GM12891 (cell line): ENCODE results near the gene SEMA4D.
A peak's percentile ranks its signal among the peaks of the same experiment; 100 is the strongest.

ENCODE experiments used
- DNase-seq: peaks from one replicate; pipeline ENCODE4 v3.0.0; 2011; ENCODE audit warnings: low spot score; ENCODE audit not compliant: insufficient read length
- FAIRE-seq: peaks from 2 replicates; lab custom pipeline; 2011; peaks lifted over from hg19 to GRCh38; lab: Jason Lieb, UNC
- PAX5 ChIP-seq: IDR thresholded peaks from 2 replicates; pipeline ENCODE4 v1.6.1; 2011; ENCODE audit warnings: low read length, moderate library complexity, mild to moderate bottlenecking; ENCODE audit not compliant: insufficient read depth, severe bottlenecking
- POLR2A ChIP-seq: IDR thresholded peaks from 2 replicates; pipeline ENCODE4 v1.6.1; 2011; ENCODE audit warnings: low read depth, low read length, control low read depth
- POLR2AphosphoS5 ChIP-seq: IDR thresholded peaks from 2 replicates; pipeline ENCODE4 v1.6.1; 2011; ENCODE audit warnings: low read depth, low read length, control low read depth
- POU2F2 ChIP-seq: IDR thresholded peaks from 2 replicates; pipeline ENCODE4 v1.6.1; 2011; ENCODE audit warnings: low read depth, mild to moderate bottlenecking, control low read depth, low read length, moderate library complexity
- SPI1 ChIP-seq: IDR thresholded peaks from 2 replicates; pipeline ENCODE4 v1.6.1; 2011; ENCODE audit warnings: low read depth, low read length, control low read depth
- TAF1 ChIP-seq: IDR thresholded peaks from 2 replicates; pipeline ENCODE4 v1.6.1; 2011; ENCODE audit warnings: low read depth, low read length, control low read depth

SEMA4D gene

DNA sequence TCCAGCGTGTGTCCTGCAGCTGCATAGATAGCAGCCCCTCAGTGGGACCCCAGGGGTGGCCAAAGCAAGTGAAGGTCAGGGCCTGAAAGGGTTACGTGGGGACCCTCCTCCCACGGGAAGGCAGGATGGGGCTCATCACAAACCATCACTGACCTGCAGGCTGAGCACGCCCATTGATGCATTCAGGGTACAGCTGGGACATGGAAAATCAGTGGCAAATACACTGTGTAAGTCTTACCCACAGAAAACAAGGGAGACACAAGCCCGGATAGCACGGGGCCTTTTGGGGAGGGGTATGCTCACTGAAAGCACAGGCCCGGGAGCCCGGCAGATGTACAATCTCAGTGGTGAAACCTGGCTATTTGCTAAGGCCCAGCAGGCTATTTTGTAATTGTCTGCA lies 49.1 kb downstream of the SEMA4D start:
- FAIRE-seq, result peak; percentile 55
- TF ChIP-seq TAF1 (no peak), POLR2AphosphoS5 (no peak), POLR2A (no peak), POU2F2 (no peak), SPI1 (no peak), PAX5 (no peak)
- DNase-seq, result no peak

DNA sequence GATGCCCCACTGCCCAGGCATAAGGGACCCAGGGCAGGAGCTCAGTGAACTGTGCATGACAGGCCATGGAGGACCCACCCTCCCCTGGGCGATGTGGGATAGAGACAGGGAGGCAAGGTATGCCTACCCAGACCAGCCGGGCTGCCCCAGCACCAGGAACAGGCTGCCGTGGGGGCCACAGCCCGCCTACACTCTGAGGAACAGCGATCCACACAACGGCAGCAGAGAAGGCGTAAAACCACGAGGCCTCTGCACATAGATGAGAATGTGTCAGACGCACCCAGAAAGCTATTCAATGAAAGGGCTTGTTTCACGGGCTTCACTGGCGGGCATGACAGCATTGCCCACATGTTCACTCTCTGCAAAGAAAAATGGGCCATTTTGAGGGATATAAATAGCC lies 49.5 kb downstream of the SEMA4D start:
- no peak for DNase-seq
- FAIRE-seq, result peak; percentile 66
- TF ChIP-seq TAF1 (no peak), POU2F2 (no peak), POLR2AphosphoS5 (no peak), PAX5 (no peak), POLR2A (no peak), SPI1 (no peak)

DNA sequence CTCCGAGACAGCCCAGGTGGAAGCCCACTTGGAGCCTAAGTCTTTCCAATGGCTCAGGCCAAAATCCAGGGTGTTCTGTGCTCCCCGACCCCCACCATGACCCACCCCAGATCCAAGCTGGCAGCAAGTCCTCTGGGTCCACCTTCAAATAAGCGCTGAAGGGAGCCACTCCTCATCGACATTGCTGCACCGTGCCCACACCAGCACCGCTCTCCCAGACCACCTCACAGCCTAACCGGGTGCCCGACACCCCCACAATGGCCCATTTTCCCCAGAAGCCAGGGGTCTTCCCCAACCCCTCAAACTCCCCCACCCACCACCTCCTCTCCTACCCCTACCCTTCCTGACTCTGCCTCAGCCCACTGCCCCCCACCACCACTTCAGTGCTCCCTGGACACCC lies 50.5 kb downstream of the SEMA4D start:
- no peak for TF ChIP-seq POU2F2
- TF ChIP-seq PAX5, result no peak
- TF ChIP-seq TAF1, result no peak
- TF ChIP-seq POLR2AphosphoS5, result no peak
- TF ChIP-seq SPI1, result no peak
- TF ChIP-seq POLR2A, result no peak
- no peak for FAIRE-seq
- DNase-seq, result no peak

DNA sequence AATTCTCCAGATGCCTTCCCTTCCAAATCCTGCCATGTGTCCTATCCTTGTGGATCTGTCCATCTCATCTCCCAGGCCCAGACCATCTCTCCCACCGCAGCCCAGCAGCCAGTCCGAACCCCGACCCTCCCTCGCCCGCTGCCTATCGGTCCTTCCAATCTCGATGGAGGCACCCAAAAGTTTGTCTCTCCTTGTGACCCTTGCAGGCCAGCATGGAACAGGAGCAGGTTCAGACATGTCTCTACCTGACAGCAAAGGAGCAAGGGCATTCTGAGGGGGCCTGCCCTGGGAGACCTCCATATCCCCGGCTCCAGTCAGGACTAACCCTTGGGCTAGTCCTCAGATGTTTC lies 51.0 kb downstream of the SEMA4D start:
- DNase-seq (no peak), FAIRE-seq (no peak)
- TF ChIP-seq POLR2A (no peak), PAX5 (no peak), SPI1 (no peak), POU2F2 (no peak), POLR2AphosphoS5 (no peak), TAF1 (no peak)

DNA sequence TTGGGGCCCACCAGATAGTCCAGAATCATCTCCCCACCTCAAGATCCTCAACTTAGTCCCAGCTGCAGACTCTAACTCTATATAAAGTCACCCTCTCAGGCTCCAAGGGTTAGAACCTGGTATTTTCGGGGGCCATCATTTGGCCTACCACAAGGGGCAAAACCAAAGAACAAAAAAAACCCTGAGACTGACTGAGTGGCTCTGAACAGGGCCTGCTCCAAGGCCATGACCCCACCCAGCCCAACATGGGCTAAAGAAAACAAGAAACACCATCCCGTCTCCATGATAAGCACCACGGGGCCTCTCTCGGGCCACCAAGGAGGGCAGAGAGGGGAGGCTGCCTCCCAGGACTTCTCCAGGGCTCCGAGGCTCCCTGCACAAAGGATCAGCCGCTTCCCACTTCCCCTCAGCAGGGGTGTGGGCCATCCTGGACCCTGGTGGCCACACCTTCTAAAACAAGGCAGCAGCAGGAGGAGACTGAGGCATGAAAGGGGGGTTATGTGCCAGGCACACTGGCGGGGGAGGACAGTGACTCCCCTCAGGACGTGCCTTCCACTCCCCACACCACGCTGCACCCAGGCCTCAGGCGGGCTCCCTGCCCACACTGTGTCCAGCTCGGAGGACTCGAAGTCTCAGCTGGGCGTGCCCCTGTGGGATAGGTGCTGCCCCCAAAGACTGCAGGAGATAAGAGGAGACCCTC lies 51.5 kb downstream of the SEMA4D start:
- DNase-seq (no peak), FAIRE-seq (no peak)
- TF ChIP-seq POU2F2 (no peak), TAF1 (no peak), POLR2AphosphoS5 (no peak), POLR2A (no peak), SPI1 (no peak), PAX5 (no peak)

DNA sequence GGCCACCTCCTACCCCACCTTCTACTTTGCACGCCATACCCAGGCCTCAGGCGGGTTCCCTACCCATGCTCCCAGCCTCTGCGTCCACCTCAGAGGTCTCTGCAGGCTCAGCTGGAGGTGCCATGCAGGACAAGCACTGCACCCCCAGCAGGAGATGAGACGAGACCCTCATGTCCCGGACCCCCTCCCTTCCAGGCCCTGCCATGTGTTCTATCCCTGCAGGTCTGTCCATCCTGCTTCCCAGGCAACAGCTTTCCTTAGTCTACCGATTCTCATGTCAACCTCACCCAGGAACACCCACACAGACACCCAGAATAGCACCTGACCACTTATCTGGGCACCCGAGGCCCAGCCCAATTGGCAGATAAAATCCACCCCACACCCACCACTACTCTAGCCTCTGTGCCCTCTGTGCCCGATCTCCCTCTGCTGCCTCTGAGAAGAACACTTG lies 52.1 kb downstream of the SEMA4D start:
- no peak for TF ChIP-seq SPI1
- TF ChIP-seq POLR2AphosphoS5, result no peak
- no peak for TF ChIP-seq POLR2A
- TF ChIP-seq TAF1, result no peak
- TF ChIP-seq POU2F2, result no peak
- no peak for TF ChIP-seq PAX5
- FAIRE-seq, result no peak
- DNase-seq, result no peak

DNA sequence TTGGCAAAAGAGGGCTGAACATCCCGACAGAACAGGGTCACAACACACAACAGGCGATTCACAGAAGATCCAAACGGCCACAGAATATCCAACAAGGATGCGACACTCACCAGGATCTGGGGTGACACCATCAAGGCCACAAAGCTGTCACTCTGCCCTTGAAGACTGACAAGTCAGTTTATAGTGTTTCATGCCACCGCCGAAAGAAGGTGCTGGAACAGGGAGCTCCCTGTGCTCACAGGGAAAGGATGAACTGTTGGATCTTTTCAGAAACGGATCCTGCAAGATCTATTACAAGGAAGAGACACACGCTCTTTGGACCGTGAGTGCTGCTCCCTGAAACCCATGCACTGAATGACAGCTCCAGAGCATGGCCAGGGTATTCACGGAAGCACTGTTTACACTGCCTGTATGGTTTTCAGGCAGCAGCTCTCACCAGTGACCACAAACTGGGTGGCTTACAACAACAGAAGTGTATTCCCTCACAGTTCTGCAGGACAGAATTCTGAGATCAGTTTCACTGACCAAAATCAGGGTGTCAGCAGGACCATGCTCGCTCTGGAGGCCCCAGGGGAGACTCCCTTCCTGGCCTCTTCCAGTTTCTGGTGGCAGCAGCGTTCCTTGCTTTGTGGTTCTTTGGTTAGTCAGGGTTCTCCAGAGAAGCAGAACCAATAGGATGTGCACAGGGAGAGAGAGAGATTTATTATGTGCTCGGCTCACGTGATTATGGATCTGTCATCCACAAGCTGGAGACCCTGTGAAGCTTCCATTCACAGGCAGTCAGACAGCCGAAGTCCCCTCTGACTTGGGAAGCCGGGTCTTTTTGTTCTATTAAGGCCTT lies 52.8 kb downstream of the SEMA4D start:
- FAIRE-seq, result no peak
- DNase-seq, result no peak
- TF ChIP-seq POLR2AphosphoS5 (no peak), PAX5 (no peak), POLR2A (no peak), SPI1 (no peak), POU2F2 (no peak), TAF1 (no peak)

DNA sequence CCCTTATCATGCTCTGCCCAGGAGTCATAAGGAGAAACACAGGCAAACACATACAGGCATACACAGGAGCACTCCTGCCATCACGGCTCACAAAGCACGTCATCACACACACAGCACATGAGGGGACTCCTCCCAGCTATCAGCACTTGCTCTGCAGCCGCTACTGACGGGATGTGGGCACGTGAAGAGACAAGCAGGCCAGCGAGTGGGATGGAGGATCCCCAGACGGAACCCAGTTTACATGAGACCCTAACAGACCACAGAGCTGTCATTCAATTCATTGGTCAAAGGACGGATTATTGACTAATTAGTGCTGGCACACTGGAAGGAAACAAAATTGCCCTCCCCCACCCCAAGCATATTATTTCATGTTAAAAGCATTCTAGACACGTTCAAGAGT lies 53.6 kb downstream of the SEMA4D start:
- no peak for FAIRE-seq
- no peak for DNase-seq
- TF ChIP-seq SPI1, result no peak
- TF ChIP-seq TAF1, result no peak
- TF ChIP-seq PAX5, result no peak
- TF ChIP-seq POU2F2, result no peak
- TF ChIP-seq POLR2A, result no peak
- TF ChIP-seq POLR2AphosphoS5, result no peak

DNA sequence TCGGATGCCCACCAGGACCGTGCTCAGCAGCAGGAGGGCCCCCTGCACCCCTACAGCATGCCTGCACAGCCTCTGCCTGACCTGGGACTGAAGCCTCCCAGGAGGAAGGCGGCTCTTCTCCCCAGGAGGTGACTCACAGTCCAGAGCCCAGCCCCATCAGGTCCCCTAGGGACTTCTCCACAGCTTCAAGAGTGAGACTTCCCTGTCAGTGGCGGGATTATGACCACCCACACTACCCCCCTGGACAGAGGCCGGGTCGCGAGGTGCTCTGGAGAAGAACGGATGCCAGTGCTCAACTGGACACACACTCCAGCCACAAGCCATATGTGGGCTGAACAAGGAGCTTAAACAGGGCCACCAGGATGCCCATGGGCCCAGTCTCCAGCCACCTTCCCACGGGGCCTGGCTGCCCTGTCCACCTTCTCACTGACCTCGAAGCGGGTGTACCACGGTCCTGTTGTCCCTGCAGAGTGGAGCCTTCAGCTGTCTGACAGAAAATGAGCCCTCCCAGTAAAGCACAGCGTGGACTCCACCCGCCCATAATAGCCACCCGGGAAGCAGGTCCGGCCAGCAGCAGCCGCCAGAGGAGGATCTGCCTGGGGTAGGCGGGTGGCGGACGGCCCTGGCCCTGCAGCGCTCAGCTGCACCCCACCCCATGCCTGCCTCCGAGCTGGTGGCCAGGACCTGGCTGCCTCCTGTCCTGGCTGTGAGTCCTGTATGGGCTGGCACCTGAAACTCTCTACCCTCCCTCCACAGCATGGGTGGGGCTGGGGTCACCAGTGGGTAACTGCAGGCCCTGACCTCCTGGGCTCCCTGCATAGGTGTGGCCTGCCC lies 54.7 kb downstream of the SEMA4D start:
- FAIRE-seq (peak; percentile 69), DNase-seq (peak; percentile 59)
- no peak for TF ChIP-seq SPI1
- TF ChIP-seq TAF1, result no peak
- TF ChIP-seq POLR2A, result no peak
- no peak for TF ChIP-seq POLR2AphosphoS5
- no peak for TF ChIP-seq PAX5
- TF ChIP-seq POU2F2, result no peak
